DOHH2 (cell line): ENCODE results near the gene MAP2K3.
A peak's percentile ranks its signal among the peaks of the same experiment; 100 is the strongest.
"Not testable (repeated sequence)": the region's sequence is repeated elsewhere in the genome, so short reads cannot be mapped to it uniquely, and the experiment has no call there.

ENCODE experiments used
- H3F3A ChIP-seq: fragments of 200-600 bp; sonication (generic), shearing (Covaris generic); 2 replicates; pipeline ENCODE4 v1.6.0; 2016; ENCODE audit warnings: antibody characterized with exemption, mild to moderate bottlenecking; ENCODE audit not compliant: control insufficient read depth, insufficient read depth
- H3K27ac ChIP-seq: fragments of 200-600 bp; sonication (generic); 2 replicates; pipeline ENCODE4 v1.5.1; 2014; ENCODE audit warnings: low read depth, mild to moderate bottlenecking, low read length, moderate library complexity
- H3K27me3 ChIP-seq: fragments of 200-600 bp; sonication (generic); 2 replicates; pipeline ENCODE4 v1.6.1; 2014; ENCODE audit warnings: mild to moderate bottlenecking, low read length, mixed read lengths; ENCODE audit not compliant: control insufficient read depth
- H3K36me3 ChIP-seq: fragments of 200-600 bp; sonication (generic); 2 replicates; pipeline ENCODE4 v1.6.1; 2014; ENCODE audit warnings: mild to moderate bottlenecking, low read length, moderate library complexity, mixed read lengths; ENCODE audit not compliant: control insufficient read depth
- H3K4me1 ChIP-seq: fragments of 200-600 bp; sonication (generic); 2 replicates; pipeline ENCODE4 v1.6.1; 2014; ENCODE audit warnings: mild to moderate bottlenecking, low read length, mixed read lengths; ENCODE audit not compliant: control insufficient read depth
- H3K4me2 ChIP-seq: fragments of 200-600 bp; sonication (generic); 2 replicates; pipeline ENCODE4 v1.6.0; 2014; ENCODE audit warnings: mild to moderate bottlenecking, low read length, moderate library complexity
- H3K4me3 ChIP-seq: fragments of 200-600 bp; sonication (generic); 2 replicates; pipeline ENCODE4 v1.5.1; 2014; ENCODE audit warnings: mild to moderate bottlenecking, low read length, mixed read lengths
- H3K79me2 ChIP-seq: fragments of 200-600 bp; sonication (generic); 2 replicates; pipeline ENCODE4 v1.6.1; 2014; ENCODE audit warnings: mild to moderate bottlenecking, low read length, mixed read lengths; ENCODE audit not compliant: control insufficient read depth
- H3K9me2 ChIP-seq: fragments of 200-600 bp; sonication (generic); replicated peaks from 2 replicates; pipeline ENCODE4 v1.6.1; 2014; ENCODE audit warnings: mild to moderate bottlenecking, low read length, mixed read lengths; ENCODE audit not compliant: control insufficient read depth
- H3K9me3 ChIP-seq: fragments of 200-600 bp; sonication (generic); 2 replicates; pipeline ENCODE4 v1.6.1; 2014; ENCODE audit warnings: antibody characterized with exemption, low read length, mixed read lengths; ENCODE audit not compliant: control insufficient read depth, insufficient read depth
- H4K20me1 ChIP-seq: fragments of 200-600 bp; sonication (generic); 2 replicates; pipeline ENCODE4 v1.6.0; 2014; ENCODE audit warnings: low read depth, mild to moderate bottlenecking, antibody characterized with exemption, low read length, moderate library complexity; ENCODE audit not compliant: control insufficient read depth, insufficient read depth

MAP2K3 gene

GRCh38 chr17:21319686-21320375, 35.3 kb downstream of the MAP2K3 start:
- not testable (repeated sequence) for H3K4me2 ChIP-seq, H3F3A ChIP-seq, H3K79me2 ChIP-seq, H3K9me3 ChIP-seq, H3K27me3 ChIP-seq, H3K9me2 ChIP-seq, H4K20me1 ChIP-seq, H3K36me3 ChIP-seq, H3K4me3 ChIP-seq, H3K27ac ChIP-seq
- H3K4me1 ChIP-seq: peaks cover 12% of the 10 kb centered on the region

GRCh38 chr17:21320430-21320829, 35.9 kb downstream of the MAP2K3 start:
- not testable (repeated sequence) for H3K27me3 ChIP-seq, H3K9me3 ChIP-seq, H3K27ac ChIP-seq, H4K20me1 ChIP-seq, H3K36me3 ChIP-seq, H3F3A ChIP-seq, H3K79me2 ChIP-seq, H3K9me2 ChIP-seq, H3K4me3 ChIP-seq, H3K4me2 ChIP-seq
- H3K4me1 ChIP-seq: peaks cover 18% of the 10 kb centered on the region

GRCh38 chr17:21321061-21321460, 36.5 kb downstream of the MAP2K3 start:
- not testable (repeated sequence) for H3K27ac ChIP-seq, H3K36me3 ChIP-seq, H3K9me3 ChIP-seq, H3K27me3 ChIP-seq, H3K4me2 ChIP-seq, H3F3A ChIP-seq, H3K79me2 ChIP-seq, H4K20me1 ChIP-seq, H3K4me3 ChIP-seq, H3K9me2 ChIP-seq
- peaks cover 25% of the 10 kb centered on the region for H3K4me1 ChIP-seq

- not testable (repeated sequence) for H3K9me2 ChIP-seq, H3K27ac ChIP-seq, H3K36me3 ChIP-seq, H4K20me1 ChIP-seq, H3K27me3 ChIP-seq, H3K9me3 ChIP-seq, H3F3A ChIP-seq, H3K4me3 ChIP-seq, H3K4me2 ChIP-seq, H3K79me2 ChIP-seq
- peaks cover 26% of the 10 kb centered on the region for H3K4me1 ChIP-seq
These were observed 37.3 kb downstream of the MAP2K3 start for GRCh38 chr17:21321744-21322191.

GRCh38 chr17:21323257-21324111, 39.0 kb downstream of the MAP2K3 start:
- peak overlapping the region; percentile 58; the same call in 1 of the 2 replicates for H3K4me2 ChIP-seq
- H3K4me3 ChIP-seq, H3F3A ChIP-seq, H3K27me3 ChIP-seq, H3K27ac ChIP-seq, H3K36me3 ChIP-seq, H3K79me2 ChIP-seq, H3K9me3 ChIP-seq, H4K20me1 ChIP-seq, H3K9me2 ChIP-seq: not testable (repeated sequence)
- peaks cover 43% of the 10 kb centered on the region for H3K4me1 ChIP-seq

- H3K9me2 ChIP-seq, H3K9me3 ChIP-seq, H3K4me3 ChIP-seq, H3K27me3 ChIP-seq, H3K36me3 ChIP-seq, H4K20me1 ChIP-seq, H3K79me2 ChIP-seq, H3F3A ChIP-seq: not testable (repeated sequence)
- Histone ChIP-seq H3K4me1 (peaks cover 44% of the 10 kb centered on the region), H3K4me2 (peak overlapping the region; percentile 45), H3K27ac (0 out of 2 replicates have a peak overlapping the region, but pooled peaks have one; percentile 2)
These were observed 40.2 kb downstream of the MAP2K3 start for GRCh38 chr17:21324741-21325140.

GRCh38 chr17:21327921-21328320, 43.4 kb downstream of the MAP2K3 start:
- not testable (repeated sequence) for H3K36me3 ChIP-seq, H3K27me3 ChIP-seq, H3K79me2 ChIP-seq, H3K9me3 ChIP-seq, H3K9me2 ChIP-seq, H4K20me1 ChIP-seq, H3K4me3 ChIP-seq, H3F3A ChIP-seq
- Histone ChIP-seq H3K27ac (peak overlapping the region; percentile 43), H3K4me1 (peaks cover 52% of the 10 kb centered on the region), H3K4me2 (peak overlapping the region; percentile 42)

- H3K27me3 ChIP-seq, H4K20me1 ChIP-seq, H3K36me3 ChIP-seq, H3K9me3 ChIP-seq, H3F3A ChIP-seq, H3K9me2 ChIP-seq, H3K27ac ChIP-seq, H3K79me2 ChIP-seq, H3K4me3 ChIP-seq, H3K4me2 ChIP-seq: not testable (repeated sequence)
- H3K4me1 ChIP-seq: peaks cover 50% of the 10 kb centered on the region
These were observed 44.3 kb downstream of the MAP2K3 start for GRCh38 chr17:21328778-21329177.
